ENCODE data around the gene ARHGAP45. TPM values are rescaled to one million over a fixed set of nuclear protein-coding genes. Genes with fewer than 3 reads are reported as not detected.

Gene ARHGAP45
- total and polyA plus RNA-seq, 2 experiments from 2014 or later = 24.7 to 71.8 TPM

GRCh38 chr19:1106841-1107660, 40.1 kb downstream of the ARHGAP45 start:
- Histone ChIP-seq H3K36me3 (ENCODE audit: insufficient read depth) (0 out of 2 replicates have a peak, but pooled peaks cover 3% of the 10 kb centered on the region), H3K9me2 (ENCODE audit: insufficient read depth) (no peaks in the 10 kb centered on the region), H3K79me2 (replicated peaks; ENCODE audit: insufficient read depth) (no peaks in the 10 kb centered on the region), H3K4me1 (ENCODE audit: insufficient read depth) (peaks cover 6% of the 10 kb centered on the region; the same call in 1 of the 2 replicates), H3K4me2 (no peak overlapping the region), H2AFZ (no peak overlapping the region), H3K4me3 (no peak overlapping the region), H3K27ac (ENCODE audit: low read depth) (0 out of 2 replicates have a peak overlapping the region, but pooled peaks have one; percentile 76), H3F3A (replicated peaks; ENCODE audit: low read depth) (peaks cover 16% of the 10 kb centered on the region), H4K20me1 (replicated peaks; ENCODE audit: insufficient read depth) (no peaks in the 10 kb centered on the region; the same call in 1 of the 2 replicates), H3K27me3 (ENCODE audit: insufficient read depth) (no peaks in the 10 kb centered on the region)
- H3K27me3 Mint-ChIP-seq (ENCODE audit: insufficient read depth, low read depth, poor library complexity) = peaks cover 19% of the 10 kb centered on the region
- peaks cover 15% of the 10 kb centered on the region; the same call in 1 of the 3 replicates for H3K4me1 Mint-ChIP-seq
- ATAC-seq = peak; percentile 2; the same call in 2 of the 3 replicates
- peaks cover 12% of the 10 kb centered on the region for H3K36me3 Mint-ChIP-seq (ENCODE audit: low read depth)
- H3K27ac Mint-ChIP-seq = no peak overlapping the region
- TF ChIP-seq CREB1 (CRISPR knock-in tag; IDR thresholded peaks at IDR 0.05; ENCODE audit: low read depth) (no peak), POLR2AphosphoS5 (IDR thresholded peaks at IDR 0.05; ENCODE audit: low read depth) (peak; percentile 15; the same call in 1 of the 2 replicates), EZH2 (IDR thresholded peaks at IDR 0.05; ENCODE audit: low read depth, unreplicated experiment) (no peak), CTCF (conservative IDR thresholded peaks at IDR 0.05; ENCODE audit: low read depth in 2 of 2) (0 out of 4 replicates have a peak, but pooled peaks of 1 of the 2 experiments have one; percentile 7)
- H3K9me3 Mint-ChIP-seq = no peaks in the 10 kb centered on the region
- peak; percentile 62 for DNase-seq (ENCODE audit: low spot score)
- H3K4me3 Mint-ChIP-seq = peak overlapping the region; percentile 34; the same call in 1 of the 3 replicates

GRCh38 chr19:1107661-1108261, 40.8 kb downstream of the ARHGAP45 start:
- no peak for ATAC-seq
- TF ChIP-seq EZH2 (IDR thresholded peaks at IDR 0.05; ENCODE audit: low read depth, unreplicated experiment) = no peak
- no peak for TF ChIP-seq REST (IDR thresholded peaks at IDR 0.05; ENCODE audit: unreplicated experiment)
- no peak for TF ChIP-seq ETS1 (IDR thresholded peaks at IDR 0.05)
- TF ChIP-seq POLR2AphosphoS5 (IDR thresholded peaks at IDR 0.05; ENCODE audit: low read depth) = no peak
- no peak for TF ChIP-seq STAT1 (IDR thresholded peaks at IDR 0.05; ENCODE audit: unreplicated experiment)
- TF ChIP-seq CTCF (conservative IDR thresholded peaks at IDR 0.05; ENCODE audit: low read depth in 2 of 2) = no peak
- no peak for TF ChIP-seq EZH2phosphoT487 (IDR thresholded peaks at IDR 0.05; ENCODE audit: unreplicated experiment)
- no peak for TF ChIP-seq CREB1 (CRISPR knock-in tag; IDR thresholded peaks at IDR 0.05; ENCODE audit: low read depth)

More at GRCh38 chr19:1107661-1108261, 40.8 kb downstream of the ARHGAP45 start:
- H3K27me3 ChIP-seq (ENCODE audit: insufficient read depth) = no peaks in the 10 kb centered on the region
- no peaks in the 10 kb centered on the region for H3K79me2 ChIP-seq (replicated peaks; ENCODE audit: insufficient read depth)
- no peak overlapping the region for H3K4me3 Mint-ChIP-seq
- DNase-seq (ENCODE audit: low spot score) = no peak
- H2AFZ ChIP-seq = no peak overlapping the region
- H4K20me1 ChIP-seq (replicated peaks; ENCODE audit: insufficient read depth) = no peaks in the 10 kb centered on the region; the same call in 1 of the 2 replicates
- H3K4me1 ChIP-seq (ENCODE audit: insufficient read depth) = peaks cover 2% of the 10 kb centered on the region; the same call in 1 of the 2 replicates
- H3K4me3 ChIP-seq = no peak overlapping the region
- no peaks in the 10 kb centered on the region for H3K9me3 Mint-ChIP-seq
- 0 out of 2 replicates have a peak overlapping the region, but pooled peaks have one; percentile 76 for H3K27ac ChIP-seq (ENCODE audit: low read depth)
- peaks cover 16% of the 10 kb centered on the region for H3K27me3 Mint-ChIP-seq (ENCODE audit: insufficient read depth, low read depth, poor library complexity)
- peaks cover 10% of the 10 kb centered on the region for H3F3A ChIP-seq (replicated peaks; ENCODE audit: low read depth)
- no peaks in the 10 kb centered on the region for H3K9me2 ChIP-seq (ENCODE audit: insufficient read depth)
- H3K4me1 Mint-ChIP-seq = peaks cover 16% of the 10 kb centered on the region; the same call in 1 of the 3 replicates
- peaks cover 12% of the 10 kb centered on the region for H3K36me3 Mint-ChIP-seq (ENCODE audit: low read depth)
- H3K27ac Mint-ChIP-seq = no peak overlapping the region
- H3K4me2 ChIP-seq = no peak overlapping the region
- H3K36me3 ChIP-seq (ENCODE audit: insufficient read depth) = 0 out of 2 replicates have a peak, but pooled peaks cover 3% of the 10 kb centered on the region
